Neural cell (in vitro differentiated cells): ENCODE data around the gene RNF149. TPM values are rescaled to one million over a fixed set of nuclear protein-coding genes. Genes with fewer than 3 reads are reported as not detected.
A peak's percentile ranks its signal among the peaks of the same experiment; 100 is the strongest.

ENCODE experiments used
- H2AFZ ChIP-seq: fragments of 200-600, 300-800 bp; sonication (generic), shearing (Covaris generic); 2 replicates; pipeline ENCODE4 v1.6.0; 2014; ENCODE audit warnings: low read depth, mild to moderate bottlenecking, antibody characterized with exemption, low read length, moderate library complexity
- H3F3A ChIP-seq: fragments of 200-600 bp; shearing (Covaris generic); 2 replicates; pipeline ENCODE4 v1.6.1; 2016; ENCODE audit warnings: mild to moderate bottlenecking, moderate library complexity, mixed read lengths, antibody characterized with exemption, low read length; ENCODE audit not compliant: insufficient read depth, poor library complexity, severe bottlenecking
- H3K27ac ChIP-seq: fragments of 200-600, 300-800 bp; sonication (generic), shearing (Covaris generic); 2 replicates; pipeline ENCODE4 v1.5.1; 2014; ENCODE audit warnings: mild to moderate bottlenecking, low read length, moderate library complexity
- H3K27me3 ChIP-seq: fragments of 300-800, 200-600 bp; sonication (generic), shearing (Covaris generic); 2 replicates; pipeline ENCODE4 v1.6.0; 2014; ENCODE audit warnings: mild to moderate bottlenecking, low read depth, low read length, moderate library complexity; ENCODE audit not compliant: insufficient read depth
- H3K36me3 ChIP-seq: fragments of 300-800, 200-600 bp; sonication (generic), shearing (Covaris generic); 2 replicates; pipeline ENCODE4 v1.5.1; 2014; ENCODE audit warnings: mild to moderate bottlenecking, antibody characterized with exemption, low read length, moderate library complexity; ENCODE audit not compliant: insufficient read depth
- H3K4me2 ChIP-seq: fragments of 300-800, 200-600 bp; sonication (generic), shearing (Covaris generic); 2 replicates; pipeline ENCODE4 v1.6.0; 2014; ENCODE audit warnings: mild to moderate bottlenecking, low read length
- H3K4me3 ChIP-seq: fragments of 300-800, 200-600 bp; sonication (generic), shearing (Covaris generic); 2 replicates; pipeline ENCODE4 v1.5.1; 2014; ENCODE audit warnings: mild to moderate bottlenecking, low read length, moderate library complexity
- H3K79me2 ChIP-seq: fragments of 200-600 bp; shearing (Covaris generic); replicated peaks from 2 replicates; pipeline ENCODE4 v1.6.0; 2014; ENCODE audit warnings: mild to moderate bottlenecking, low read length, moderate library complexity; ENCODE audit not compliant: insufficient read depth
- H3K9ac ChIP-seq: fragments of 300-800, 200-600 bp; sonication (generic), shearing (Covaris generic); 2 replicates; pipeline ENCODE4 v1.6.1; 2016; ENCODE audit warnings: mild to moderate bottlenecking, low read length, mixed read lengths
- H3K9me2 ChIP-seq: fragments of 200-600 bp; shearing (Covaris generic); 2 replicates; pipeline ENCODE4 v1.6.1; 2016; ENCODE audit warnings: mild to moderate bottlenecking, low read length, mixed read lengths; ENCODE audit not compliant: insufficient read depth
- H3K9me3 ChIP-seq: fragments of 200-600, 300-800 bp; sonication (generic), shearing (Covaris generic); 2 replicates; pipeline ENCODE4 v1.6.1; 2016; ENCODE audit warnings: mild to moderate bottlenecking, mixed run types, low read length, moderate library complexity, mixed read lengths
- H4K20me1 ChIP-seq: fragments of 200-600 bp; shearing (Covaris generic); 2 replicates; pipeline ENCODE4 v1.6.1; 2016; ENCODE audit warnings: mild to moderate bottlenecking, mixed run types; ENCODE audit not compliant: insufficient read depth
- EP300 ChIP-seq: fragments of 450-650 bp; conservative IDR thresholded peaks from 2 replicates; pipeline ENCODE4 v1.6.1; 2014; ENCODE audit warnings: antibody characterized with exemption, mild to moderate bottlenecking, moderate library complexity; ENCODE audit not compliant: poor library complexity, severe bottlenecking
- EZH2 ChIP-seq: fragments of 200-600, 300-800 bp; shearing (Covaris generic), sonication (generic); IDR thresholded peaks from 2 replicates; pipeline ENCODE4 v1.6.1; 2014; ENCODE audit warnings: antibody characterized with exemption, low read length, borderline replicate concordance, mild to moderate bottlenecking; ENCODE audit not compliant: insufficient read depth, poor library complexity, severe bottlenecking
- MXI1 ChIP-seq: fragments of 450-650 bp; conservative IDR thresholded peaks from 2 replicates; pipeline ENCODE4 v1.6.1; 2014; ENCODE audit warnings: antibody characterized with exemption, mild to moderate bottlenecking; ENCODE audit not compliant: poor library complexity, severe bottlenecking
- POLR2AphosphoS5 ChIP-seq: IDR thresholded peaks from 2 replicates; pipeline ENCODE4 v1.6.1; 2012
- RAD21 ChIP-seq: fragments of 450-650 bp; conservative IDR thresholded peaks from 2 replicates; pipeline ENCODE4 v1.6.1; 2014; ENCODE audit warnings: antibody characterized with exemption, mild to moderate bottlenecking, moderate library complexity
- SMC3 ChIP-seq: fragments of 450-650 bp; conservative IDR thresholded peaks from 2 replicates; pipeline ENCODE4 v1.6.1; 2014; ENCODE audit warnings: antibody characterized with exemption, mild to moderate bottlenecking, moderate library complexity; ENCODE audit not compliant: poor library complexity
- TAF1 ChIP-seq: IDR thresholded peaks from 2 replicates; pipeline ENCODE4 v1.6.1; 2012; ENCODE audit warnings: low read depth
- polyA plus RNA-seq: library from polyadenylated mRNA; depleted of rRNA; stranded (reverse); fragments of >200 nt; gene quantifications from 2 replicates; pipeline ENCODE4 v1.2.3, GENCODE V29; 2014
- TF ChIP-seq, protein P1 (sequence below): IDR thresholded peaks from 2 replicates; pipeline ENCODE4 v1.6.1; 2012; ENCODE audit warnings: borderline replicate concordance
- TF ChIP-seq, protein P2 (sequence below): fragments of 450-650 bp; IDR thresholded peaks from 2 replicates; pipeline ENCODE4 v1.5.1; 2014; ENCODE audit warnings: antibody characterized with exemption, mild to moderate bottlenecking, moderate library complexity; ENCODE audit not compliant: poor library complexity, severe bottlenecking

RNF149 gene
- polyA plus RNA-seq, 1 donor from 2014 or later: 39.7 TPM

DNA sequence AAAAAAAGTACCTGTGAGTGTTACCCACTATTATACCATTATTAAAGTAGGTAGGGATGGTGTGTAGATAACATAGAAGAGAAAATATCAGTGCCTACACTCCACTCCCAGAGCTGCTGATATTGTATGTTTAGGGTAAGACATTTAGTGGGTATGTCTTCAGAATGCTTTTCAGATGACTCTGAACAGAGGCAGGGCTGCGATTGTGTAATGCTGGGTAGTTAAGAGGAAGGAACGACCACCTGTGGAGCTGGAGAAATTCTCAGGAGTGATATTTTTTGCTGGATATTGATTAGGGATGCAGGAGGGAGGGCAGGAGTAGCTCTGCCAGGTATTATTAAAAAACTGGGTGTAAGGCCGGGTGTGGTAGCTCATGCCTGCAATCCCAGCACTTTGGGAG lies 53.0 kb downstream of the RNF149 start:
- Histone ChIP-seq H3K9me2 (no peaks in the 10 kb centered on the region), H3K27me3 (no peaks in the 10 kb centered on the region), H3K4me2 (no peak overlapping the region), H3K9ac (no peak overlapping the region), H3K9me3 (no peaks in the 10 kb centered on the region), H3K79me2 (peaks cover 15% of the 10 kb centered on the region), H3K36me3 (no peaks in the 10 kb centered on the region), H4K20me1 (peaks cover 2% of the 10 kb centered on the region), H3F3A (no peaks in the 10 kb centered on the region), H3K4me3 (no peak overlapping the region), H3K27ac (no peak overlapping the region), H2AFZ (no peak overlapping the region)
- TF ChIP-seq EZH2 (no peak), EP300 (no peak), RAD21 (no peak), MXI1 (no peak), POLR2AphosphoS5 (no peak), SMC3 (no peak), TAF1 (no peak)
- TF ChIP-seq, protein P1, sequence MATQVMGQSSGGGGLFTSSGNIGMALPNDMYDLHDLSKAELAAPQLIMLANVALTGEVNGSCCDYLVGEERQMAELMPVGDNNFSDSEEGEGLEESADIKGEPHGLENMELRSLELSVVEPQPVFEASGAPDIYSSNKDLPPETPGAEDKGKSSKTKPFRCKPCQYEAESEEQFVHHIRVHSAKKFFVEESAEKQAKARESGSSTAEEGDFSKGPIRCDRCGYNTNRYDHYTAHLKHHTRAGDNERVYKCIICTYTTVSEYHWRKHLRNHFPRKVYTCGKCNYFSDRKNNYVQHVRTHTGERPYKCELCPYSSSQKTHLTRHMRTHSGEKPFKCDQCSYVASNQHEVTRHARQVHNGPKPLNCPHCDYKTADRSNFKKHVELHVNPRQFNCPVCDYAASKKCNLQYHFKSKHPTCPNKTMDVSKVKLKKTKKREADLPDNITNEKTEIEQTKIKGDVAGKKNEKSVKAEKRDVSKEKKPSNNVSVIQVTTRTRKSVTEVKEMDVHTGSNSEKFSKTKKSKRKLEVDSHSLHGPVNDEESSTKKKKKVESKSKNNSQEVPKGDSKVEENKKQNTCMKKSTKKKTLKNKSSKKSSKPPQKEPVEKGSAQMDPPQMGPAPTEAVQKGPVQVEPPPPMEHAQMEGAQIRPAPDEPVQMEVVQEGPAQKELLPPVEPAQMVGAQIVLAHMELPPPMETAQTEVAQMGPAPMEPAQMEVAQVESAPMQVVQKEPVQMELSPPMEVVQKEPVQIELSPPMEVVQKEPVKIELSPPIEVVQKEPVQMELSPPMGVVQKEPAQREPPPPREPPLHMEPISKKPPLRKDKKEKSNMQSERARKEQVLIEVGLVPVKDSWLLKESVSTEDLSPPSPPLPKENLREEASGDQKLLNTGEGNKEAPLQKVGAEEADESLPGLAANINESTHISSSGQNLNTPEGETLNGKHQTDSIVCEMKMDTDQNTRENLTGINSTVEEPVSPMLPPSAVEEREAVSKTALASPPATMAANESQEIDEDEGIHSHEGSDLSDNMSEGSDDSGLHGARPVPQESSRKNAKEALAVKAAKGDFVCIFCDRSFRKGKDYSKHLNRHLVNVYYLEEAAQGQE: no peak
- TF ChIP-seq, protein P2, sequence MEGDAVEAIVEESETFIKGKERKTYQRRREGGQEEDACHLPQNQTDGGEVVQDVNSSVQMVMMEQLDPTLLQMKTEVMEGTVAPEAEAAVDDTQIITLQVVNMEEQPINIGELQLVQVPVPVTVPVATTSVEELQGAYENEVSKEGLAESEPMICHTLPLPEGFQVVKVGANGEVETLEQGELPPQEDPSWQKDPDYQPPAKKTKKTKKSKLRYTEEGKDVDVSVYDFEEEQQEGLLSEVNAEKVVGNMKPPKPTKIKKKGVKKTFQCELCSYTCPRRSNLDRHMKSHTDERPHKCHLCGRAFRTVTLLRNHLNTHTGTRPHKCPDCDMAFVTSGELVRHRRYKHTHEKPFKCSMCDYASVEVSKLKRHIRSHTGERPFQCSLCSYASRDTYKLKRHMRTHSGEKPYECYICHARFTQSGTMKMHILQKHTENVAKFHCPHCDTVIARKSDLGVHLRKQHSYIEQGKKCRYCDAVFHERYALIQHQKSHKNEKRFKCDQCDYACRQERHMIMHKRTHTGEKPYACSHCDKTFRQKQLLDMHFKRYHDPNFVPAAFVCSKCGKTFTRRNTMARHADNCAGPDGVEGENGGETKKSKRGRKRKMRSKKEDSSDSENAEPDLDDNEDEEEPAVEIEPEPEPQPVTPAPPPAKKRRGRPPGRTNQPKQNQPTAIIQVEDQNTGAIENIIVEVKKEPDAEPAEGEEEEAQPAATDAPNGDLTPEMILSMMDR: no peak

DNA sequence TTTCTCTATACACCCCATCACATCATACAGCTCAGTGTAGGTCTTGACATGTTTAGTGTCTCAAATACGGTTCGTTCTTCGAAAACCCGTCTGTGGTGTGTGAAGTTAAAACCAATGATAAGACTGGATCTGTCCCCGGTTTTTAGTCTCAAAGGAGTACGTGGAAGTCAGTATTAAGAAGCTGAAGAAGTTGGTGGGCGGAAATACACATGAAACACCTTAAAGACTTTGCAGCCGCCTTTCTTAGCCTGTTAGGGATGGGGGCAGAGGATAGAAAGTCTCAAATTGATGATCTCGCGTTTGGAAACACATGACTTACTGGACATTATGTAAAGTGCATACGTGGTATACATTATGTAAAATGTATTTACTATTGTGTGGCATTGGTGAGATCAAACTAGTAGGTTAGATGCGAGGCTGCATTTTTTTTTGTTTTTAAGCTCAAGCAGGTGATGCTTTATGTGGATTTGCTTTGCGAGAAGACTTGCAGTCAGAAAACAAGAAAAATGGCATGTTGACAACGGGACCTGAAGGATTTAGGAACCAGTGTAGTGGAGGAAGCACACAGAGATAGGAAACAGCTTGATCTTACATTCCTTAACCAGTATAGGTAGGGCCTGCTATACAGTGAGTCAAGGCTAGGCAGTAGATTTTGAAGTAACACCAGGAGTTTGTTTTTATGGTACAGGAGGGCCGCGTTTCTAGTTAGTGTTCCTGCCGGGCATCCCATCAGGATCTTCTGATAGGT lies 54.6 kb downstream of the RNF149 start:
- H3F3A ChIP-seq: no peaks in the 10 kb centered on the region
- peaks cover 15% of the 10 kb centered on the region for H3K79me2 ChIP-seq
- no peaks in the 10 kb centered on the region for H3K9me2 ChIP-seq
- H3K4me2 ChIP-seq: peak overlapping the region; percentile 56
- peak overlapping the region; percentile 84 for H3K9ac ChIP-seq
- TF ChIP-seq, protein P1: no peak
- TF ChIP-seq EZH2: no peak
- TF ChIP-seq MXI1: no peak
- no peak for TF ChIP-seq TAF1
- TF ChIP-seq, protein P2: no peak
- TF ChIP-seq EP300: no peak
- TF ChIP-seq RAD21: no peak
- TF ChIP-seq SMC3: no peak
- no peak for TF ChIP-seq POLR2AphosphoS5
- no peaks in the 10 kb centered on the region for H3K27me3 ChIP-seq
- H4K20me1 ChIP-seq: peaks cover 2% of the 10 kb centered on the region
- H2AFZ ChIP-seq: no peak overlapping the region
- peak overlapping the region; percentile 78 for H3K4me3 ChIP-seq
- H3K27ac ChIP-seq: peak overlapping the region; percentile 73
- no peaks in the 10 kb centered on the region for H3K9me3 ChIP-seq
- no peaks in the 10 kb centered on the region for H3K36me3 ChIP-seq
